Spleen (tissue), 11 donors: ENCODE measurements around the gene SCN1B. TPM values are rescaled to one million over a fixed set of nuclear protein-coding genes. Genes with fewer than 3 reads are reported as not detected.

Source experiments
- DNase-seq: peaks from one replicate; pipeline ENCODE4 v3.0.0-alpha.2; 2020
- H3K27ac ChIP-seq, 8 donors: fragments of 200-600 bp; sonication (generic) in 7 of 8; 1 replicate in 4 of 8; 2 replicates in 4 of 8; pipeline versions ENCODE4 v1.5.0 to v1.8.0; 2016 to 2021; ENCODE audit warnings: inconsistent platforms in 4 of 8, mild to moderate bottlenecking in 4 of 8, moderate library complexity in 1 of 8
- H3K27me3 ChIP-seq, 7 donors: fragments of 200-600 bp; sonication (generic) in 6 of 7; replicated peaks in 1 of 7; 1 replicate in 4 of 7; 2 replicates in 3 of 7; pipeline versions ENCODE4 v1.5.0 to v1.8.0; 2016 to 2021; ENCODE audit warnings: inconsistent platforms in 3 of 7, mild to moderate bottlenecking in 1 of 7
- H3K36me3 ChIP-seq, 6 donors: fragments of 200-600 bp; sonication (generic) in 5 of 6; 1 replicate in 4 of 6; 2 replicates in 2 of 6; pipeline versions ENCODE4 v1.5.0 to v1.8.0; 2016 to 2021; ENCODE audit warnings: inconsistent platforms in 2 of 6
- H3K4me1 ChIP-seq, 6 donors: fragments of 200-600 bp; sonication (generic) in 5 of 6; 1 replicate in 3 of 6; 2 replicates in 3 of 6; pipeline versions ENCODE4 v1.5.0 to v1.8.0; 2016 to 2021; ENCODE audit warnings: inconsistent platforms in 3 of 6
- H3K4me3 ChIP-seq, 8 donors: fragments of 200-600 bp; sonication (generic) in 7 of 8; 1 replicate in 4 of 8; 2 replicates in 4 of 8; pipeline versions ENCODE4 v1.5.0 to v1.8.0; 2016 to 2021; ENCODE audit warnings: inconsistent platforms in 4 of 8, mild to moderate bottlenecking in 4 of 8, moderate library complexity in 2 of 8
- H3K9me3 ChIP-seq, 8 donors: fragments of 200-600 bp; sonication (generic) in 7 of 8; 1 replicate in 4 of 8; 2 replicates in 4 of 8; pipeline versions ENCODE4 v1.5.0 to v1.8.0; 2016 to 2021; ENCODE audit warnings: inconsistent platforms in 4 of 8
- POLR2A ChIP-seq, 3 donors: fragments of 450-650 bp; IDR thresholded peaks; one replicate each; pipeline ENCODE4 v1.5.1; 2017; ENCODE audit warnings: antibody characterized with exemption in 3 of 3, mild to moderate bottlenecking in 1 of 3
- POLR2AphosphoS5 ChIP-seq, 3 donors: sonication (generic); formaldehyde crosslinking; IDR thresholded peaks; one replicate each; pipeline ENCODE4 v1.5.1; 2017; ENCODE audit warnings: antibody characterized with exemption in 3 of 3
- WGBS, 5 donors: extraction: QIAGEN DNeasy Blood & Tissue Kit in 3 of 5; methylation state at CpG; one replicate each; pipeline versions ENCODE4 v1.1.5 to v1.1.7; 2013 to 2018; 5-methylcytosine and 5-hydroxymethylcytosine counted together
- intact Hi-C: fragments of 100-400 bp; cut with DNase I; formaldehyde crosslinking; loops from one replicate; pipeline ENCODE4 v1.15.0; 2023; ENCODE audit warnings: low total_unique reads
- polyA plus RNA-seq, 3 donors: library from polyadenylated mRNA; stranded (reverse); fragments of 200-250 nt; gene quantifications; one replicate each; pipeline ENCODE4 v1.2.1, GENCODE V29; 2013
- total RNA-seq, 7 donors: library from RNA; depleted of rRNA in 3 of 7; stranded (reverse); fragments of >200 nt in 3 of 7; fragmentation: NEBNext Ultra II Directional in 4 of 7; extraction: Animal tissue kit (Norgen Biotek cat#: 25700) in 4 of 7; gene quantifications; one replicate each; pipeline versions ENCODE4 v1.1.0 to v1.2.1, GENCODE V29; 2016 to 2021
- TF ChIP-seq, protein P1 (sequence below), 11 experiments: fragments of 200-600 bp in 7 of 11; fragments of 450-650 bp in 4 of 11; sonication (generic) in 4 of 11; IDR thresholded peaks in 8 of 11; conservative IDR thresholded peaks in 3 of 11; 1 replicate in 7 of 11; 2 replicates in 4 of 11; pipeline versions ENCODE4 v1.4.0 to v1.8.0; 2016 to 2021; ENCODE audit warnings: antibody characterized with exemption in 11 of 11, inconsistent platforms in 4 of 11, mild to moderate bottlenecking in 1 of 11
- donor health status: healthy with polysubstance abuse.
- donor health status: DM: no; HTN: no; CAD: no; lungs with moderate emphysema.
- donor health status: DM: no; HTN: no; CAD: no.
- donor health status: Bipolar disorder and iron deficiency.
- donor health status: healthy.
- donor health status: DM: no; HTN: no; CAD: no.
- donor health status: DM: yes; HTN: yes; CAD: no.

SCN1B gene
- total and polyA plus RNA-seq, 10 donors, result 3.7 to 28.1 (median 13.1) TPM

DNA sequence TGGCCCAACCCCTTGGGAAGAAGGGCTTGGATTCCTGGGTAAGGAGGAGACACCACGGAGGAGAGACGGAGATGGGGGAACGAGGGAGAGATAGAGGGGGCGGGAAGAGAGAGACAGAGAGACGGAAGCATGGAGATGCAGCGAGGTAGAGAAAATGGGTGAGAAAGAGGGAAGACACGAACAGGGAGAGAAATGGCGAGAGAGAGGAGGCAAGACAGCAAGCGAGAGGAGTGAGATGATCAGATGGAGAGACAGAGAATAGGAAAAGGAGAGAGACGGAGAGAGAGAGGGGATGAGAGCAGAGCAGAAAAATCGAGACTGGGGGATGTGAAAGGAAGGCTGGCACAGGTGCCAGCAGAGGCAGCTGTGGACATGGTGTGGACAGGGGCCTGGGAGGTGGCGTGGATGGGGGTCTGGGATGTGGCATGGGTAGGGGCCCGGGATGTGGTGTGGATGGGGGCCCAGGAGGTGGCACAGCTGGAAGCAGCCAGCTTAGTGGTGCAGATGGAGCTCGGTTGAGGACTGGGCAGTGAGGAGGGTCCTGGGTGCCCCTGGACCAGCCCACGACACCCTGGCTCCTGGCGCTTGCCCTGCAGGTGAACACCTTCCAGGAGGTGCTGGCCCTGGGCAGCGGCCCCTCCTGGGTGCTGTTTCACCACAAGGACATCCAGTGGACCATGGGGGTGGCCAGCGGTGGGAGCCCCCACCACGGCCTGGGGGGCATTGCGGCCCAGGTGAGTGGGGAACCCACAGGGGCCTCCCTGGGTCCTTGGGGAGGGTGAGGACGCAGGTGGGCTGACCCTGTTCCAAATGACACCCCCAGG is 45.1 kb downstream of the SCN1B start:
- intact Hi-C loops, result no loop called here
- H3K4me3 ChIP-seq, result no peak overlapping the region
- no peak overlapping the region for H3K27ac ChIP-seq
- no peaks in the 10 kb centered on the region for H3K27me3 ChIP-seq
- peaks cover 0 to 9% (median 0%) of the 10 kb centered on the region in 6 donors for H3K4me1 ChIP-seq
- WGBS, 5 donors, result 86 to 93% (median 89%) methylated on average over 19 to 21 of the region's 21 CpGs
- DNase-seq, result no peak
- peaks cover 0 to 7% (median 5%) of the 10 kb centered on the region in 8 donors for H3K9me3 ChIP-seq
- H3K36me3 ChIP-seq, result no peaks in the 10 kb centered on the region
- TF ChIP-seq POLR2AphosphoS5 (IDR thresholded peaks at IDR 0.05) (no peak), POLR2A (IDR thresholded peaks at IDR 0.05) (no peak)

DNA sequence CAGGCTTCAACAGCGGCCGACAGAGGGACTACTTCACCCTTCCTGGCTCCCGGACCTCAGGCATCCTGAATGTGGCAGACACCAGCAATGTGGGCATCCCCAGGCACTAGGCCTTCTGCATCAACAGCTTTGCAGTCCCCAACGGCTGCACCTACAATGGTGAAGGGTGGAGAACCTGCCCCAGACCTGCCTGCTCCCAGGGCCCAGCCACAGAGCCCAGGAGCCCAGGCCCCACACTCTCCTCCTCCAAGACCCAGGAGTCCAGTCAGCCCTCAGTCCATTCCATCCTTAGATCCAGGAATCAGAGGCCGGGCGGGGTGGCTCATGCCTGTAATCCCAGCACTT is 45.7 kb downstream of the SCN1B start:
- peaks cover 0 to 9% (median 0%) of the 10 kb centered on the region in 6 donors for H3K4me1 ChIP-seq
- peaks cover 0 to 1% (median 0%) of the 10 kb centered on the region in 8 donors for H3K9me3 ChIP-seq
- H3K27me3 ChIP-seq, result no peaks in the 10 kb centered on the region
- H3K36me3 ChIP-seq, result no peaks in the 10 kb centered on the region
- TF ChIP-seq, protein P1, sequence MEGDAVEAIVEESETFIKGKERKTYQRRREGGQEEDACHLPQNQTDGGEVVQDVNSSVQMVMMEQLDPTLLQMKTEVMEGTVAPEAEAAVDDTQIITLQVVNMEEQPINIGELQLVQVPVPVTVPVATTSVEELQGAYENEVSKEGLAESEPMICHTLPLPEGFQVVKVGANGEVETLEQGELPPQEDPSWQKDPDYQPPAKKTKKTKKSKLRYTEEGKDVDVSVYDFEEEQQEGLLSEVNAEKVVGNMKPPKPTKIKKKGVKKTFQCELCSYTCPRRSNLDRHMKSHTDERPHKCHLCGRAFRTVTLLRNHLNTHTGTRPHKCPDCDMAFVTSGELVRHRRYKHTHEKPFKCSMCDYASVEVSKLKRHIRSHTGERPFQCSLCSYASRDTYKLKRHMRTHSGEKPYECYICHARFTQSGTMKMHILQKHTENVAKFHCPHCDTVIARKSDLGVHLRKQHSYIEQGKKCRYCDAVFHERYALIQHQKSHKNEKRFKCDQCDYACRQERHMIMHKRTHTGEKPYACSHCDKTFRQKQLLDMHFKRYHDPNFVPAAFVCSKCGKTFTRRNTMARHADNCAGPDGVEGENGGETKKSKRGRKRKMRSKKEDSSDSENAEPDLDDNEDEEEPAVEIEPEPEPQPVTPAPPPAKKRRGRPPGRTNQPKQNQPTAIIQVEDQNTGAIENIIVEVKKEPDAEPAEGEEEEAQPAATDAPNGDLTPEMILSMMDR (IDR thresholded peaks at IDR 0.05 in 8 of 11, conservative IDR thresholded peaks at IDR 0.05 in 3 of 11), result no peak
- TF ChIP-seq POLR2A (IDR thresholded peaks at IDR 0.05) (no peak), POLR2AphosphoS5 (IDR thresholded peaks at IDR 0.05) (no peak)
- WGBS, 5 donors, result 78 to 93% (median 84%) methylated on average over 3 to 6 of the region's 6 CpGs
- no peak for DNase-seq
- intact Hi-C loops, result no loop called here
- H3K4me3 ChIP-seq, result no peak overlapping the region
- no peak overlapping the region for H3K27ac ChIP-seq

DNA sequence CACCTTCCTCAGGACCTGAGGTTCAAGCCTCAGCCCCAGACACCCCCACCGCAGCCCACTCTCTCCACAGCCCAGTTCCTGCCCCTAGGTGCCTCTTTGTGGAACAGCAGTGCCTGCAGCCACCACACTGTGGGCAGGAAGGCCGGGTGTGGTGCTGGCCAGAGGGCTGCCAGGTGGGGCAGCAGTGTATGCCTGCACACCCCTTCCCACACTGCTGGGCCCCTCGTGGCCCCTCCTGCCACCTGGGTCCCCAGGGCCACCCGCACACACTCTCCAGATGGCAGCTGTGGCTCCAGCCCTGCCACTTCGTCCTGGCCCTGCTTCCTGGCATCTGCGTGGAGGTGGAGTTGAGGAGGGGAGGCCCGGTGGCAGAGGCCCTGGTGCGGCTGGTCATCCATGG is 46.4 kb downstream of the SCN1B start:
- TF ChIP-seq, protein P1 (IDR thresholded peaks at IDR 0.05 in 8 of 11, conservative IDR thresholded peaks at IDR 0.05 in 3 of 11), result no peak
- TF ChIP-seq POLR2AphosphoS5 (IDR thresholded peaks at IDR 0.05) (no peak), POLR2A (IDR thresholded peaks at IDR 0.05) (no peak)
- Histone ChIP-seq H3K27ac (no peak overlapping the region), H3K4me3 (no peak overlapping the region), H3K9me3 (no peaks in the 10 kb centered on the region), H3K4me1 (peaks cover 0 to 9% (median 0%) of the 10 kb centered on the region in 6 donors), H3K36me3 (no peaks in the 10 kb centered on the region), H3K27me3 (no peaks in the 10 kb centered on the region)
- WGBS, 5 donors, result 29 to 52% (median 45%) methylated on average over 5 to 8 of the region's 8 CpGs
- intact Hi-C loops, result no loop called here
- no peak for DNase-seq

DNA sequence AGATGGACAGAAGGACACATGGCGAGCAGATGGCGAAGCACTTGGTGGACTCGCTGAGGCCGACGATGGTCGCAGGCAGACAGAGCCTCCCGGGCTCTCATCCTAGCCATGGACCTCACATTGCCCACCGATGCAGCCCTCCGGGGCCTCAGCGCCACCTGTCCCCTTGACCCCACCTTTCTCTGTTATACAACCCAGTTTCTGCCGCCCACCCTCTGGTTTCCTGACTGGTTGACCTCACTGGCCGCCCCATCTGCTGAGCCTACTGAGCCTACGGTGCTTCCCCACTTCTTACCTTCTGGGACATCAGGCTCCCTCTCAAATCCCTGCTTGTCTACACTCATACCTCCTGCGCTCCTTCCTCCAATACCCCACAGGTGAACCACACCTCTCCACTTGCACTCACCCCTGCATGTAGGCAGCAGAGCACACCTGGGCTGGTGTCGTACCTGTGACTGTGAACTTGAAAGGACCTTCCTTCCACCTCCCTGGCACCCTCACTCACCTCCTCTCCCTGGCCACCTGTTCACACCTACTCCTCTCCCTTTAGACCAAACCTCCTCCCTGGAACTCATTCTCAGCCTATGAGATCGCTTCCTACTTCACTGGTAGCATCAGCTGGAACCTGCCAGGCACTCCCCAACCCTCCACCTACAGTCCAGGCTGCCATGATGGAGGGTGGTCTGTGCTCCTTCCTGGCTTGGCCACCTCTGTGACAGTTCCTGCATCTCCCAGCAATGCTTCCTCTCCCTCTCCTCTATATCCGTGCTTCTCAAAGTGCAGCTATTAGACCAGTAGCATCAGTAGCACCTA is 47.3 kb downstream of the SCN1B start:
- intact Hi-C loops, result no loop called here
- Histone ChIP-seq H3K36me3 (no peaks in the 10 kb centered on the region), H3K4me3 (no peak overlapping the region), H3K27me3 (no peaks in the 10 kb centered on the region), H3K4me1 (peaks cover 0 to 12% (median 0%) of the 10 kb centered on the region in 6 donors), H3K27ac (no peak overlapping the region), H3K9me3 (no peaks in the 10 kb centered on the region)
- no peak for DNase-seq
- TF ChIP-seq, protein P1 (IDR thresholded peaks at IDR 0.05 in 8 of 11, conservative IDR thresholded peaks at IDR 0.05 in 3 of 11), result no peak
- no peak for TF ChIP-seq POLR2AphosphoS5 (IDR thresholded peaks at IDR 0.05)
- TF ChIP-seq POLR2A (IDR thresholded peaks at IDR 0.05), result no peak
- 82 to 91% (median 88%) methylated on average over 17 of the region's 17 CpGs for WGBS, 5 donors
